ENCODE results near the gene GNG12. TPM values are rescaled to one million over a fixed set of nuclear protein-coding genes. Genes with fewer than 3 reads are reported as not detected.
A peak's percentile ranks its signal among the peaks of the same experiment; 100 is the strongest.

GNG12 gene
- 71.5 TPM for total RNA-seq

DNA sequence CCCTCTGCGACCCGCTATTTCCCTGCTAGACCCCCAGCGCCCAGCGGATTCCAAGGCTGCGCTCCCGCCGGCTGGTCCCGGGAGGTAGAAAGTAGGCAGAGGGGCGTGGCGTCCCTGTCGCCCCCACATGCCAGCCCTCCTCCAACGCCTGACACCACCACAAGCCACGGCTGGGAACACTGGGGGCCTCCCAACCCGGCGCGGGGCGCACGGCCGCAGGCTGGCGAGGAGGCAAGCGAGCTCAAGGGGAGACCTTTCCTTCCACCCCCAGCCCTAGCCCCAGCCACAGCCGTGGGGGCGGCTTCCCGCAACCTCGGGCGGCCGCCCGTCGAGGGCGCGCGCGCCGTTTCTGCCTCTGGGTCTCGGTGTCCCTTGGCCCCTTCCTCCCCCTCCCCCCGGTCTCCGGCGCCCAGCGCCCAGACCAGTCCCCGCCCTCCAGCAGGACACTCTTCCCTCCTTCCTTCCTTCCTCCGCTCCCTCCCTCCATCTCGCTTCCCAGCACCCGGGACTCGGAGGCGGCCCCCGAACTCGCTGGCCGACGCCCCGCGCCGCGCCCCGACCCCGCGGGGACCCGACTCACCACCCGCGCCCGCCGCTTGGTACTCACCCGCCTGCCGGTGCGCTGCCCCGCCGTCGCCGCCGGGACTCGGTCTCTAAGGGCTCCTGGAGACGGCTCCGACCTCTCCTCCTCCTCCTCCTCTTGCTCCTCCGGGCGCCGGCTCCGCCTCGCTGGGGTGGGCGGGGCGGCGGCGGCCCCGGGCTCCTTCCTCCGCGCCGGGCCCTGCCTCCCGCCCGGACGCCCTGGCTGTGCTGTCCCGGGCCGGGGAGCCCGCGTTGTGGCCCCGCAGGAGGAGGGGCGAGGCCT lies at the start of gene GNG12:
Gene GNG12 (minus strand): TSS at position 731 of the 865 bp plus-strand sequence. CDS start 125,781 bp downstream, outside the sequence.
- peak within 1 kb of the TSS; percentile 88 for H3K27ac ChIP-seq
- intact Hi-C loops (cut with DNase I): no loop called here
- H3K36me3 ChIP-seq: no peaks in the 10 kb centered on the region
- H3K4me3 ChIP-seq: peak within 1 kb of the TSS; percentile 70 to 91
- no peaks in the 10 kb centered on the region for H3K9me3 ChIP-seq
- no peak for DNase-seq (ENCODE audit: extremely low spot score in 2 of 2)
- TF ChIP-seq, protein P1, sequence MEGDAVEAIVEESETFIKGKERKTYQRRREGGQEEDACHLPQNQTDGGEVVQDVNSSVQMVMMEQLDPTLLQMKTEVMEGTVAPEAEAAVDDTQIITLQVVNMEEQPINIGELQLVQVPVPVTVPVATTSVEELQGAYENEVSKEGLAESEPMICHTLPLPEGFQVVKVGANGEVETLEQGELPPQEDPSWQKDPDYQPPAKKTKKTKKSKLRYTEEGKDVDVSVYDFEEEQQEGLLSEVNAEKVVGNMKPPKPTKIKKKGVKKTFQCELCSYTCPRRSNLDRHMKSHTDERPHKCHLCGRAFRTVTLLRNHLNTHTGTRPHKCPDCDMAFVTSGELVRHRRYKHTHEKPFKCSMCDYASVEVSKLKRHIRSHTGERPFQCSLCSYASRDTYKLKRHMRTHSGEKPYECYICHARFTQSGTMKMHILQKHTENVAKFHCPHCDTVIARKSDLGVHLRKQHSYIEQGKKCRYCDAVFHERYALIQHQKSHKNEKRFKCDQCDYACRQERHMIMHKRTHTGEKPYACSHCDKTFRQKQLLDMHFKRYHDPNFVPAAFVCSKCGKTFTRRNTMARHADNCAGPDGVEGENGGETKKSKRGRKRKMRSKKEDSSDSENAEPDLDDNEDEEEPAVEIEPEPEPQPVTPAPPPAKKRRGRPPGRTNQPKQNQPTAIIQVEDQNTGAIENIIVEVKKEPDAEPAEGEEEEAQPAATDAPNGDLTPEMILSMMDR (IDR thresholded peaks at IDR 0.05): no peak
- peak in 1 of 2 donors; percentile 52 for TF ChIP-seq POLR2A (IDR thresholded peaks at IDR 0.05)
- TF ChIP-seq POLR2AphosphoS5 (IDR thresholded peaks at IDR 0.05; ENCODE audit: insufficient read depth in 1 of 2, low read depth in 1 of 2): peak in 1 of 2 donors; percentile 60
- H3K27me3 ChIP-seq: no peaks in the 10 kb centered on the region
- peaks cover 50% of the 10 kb centered on the region for H3K4me1 ChIP-seq

DNA sequence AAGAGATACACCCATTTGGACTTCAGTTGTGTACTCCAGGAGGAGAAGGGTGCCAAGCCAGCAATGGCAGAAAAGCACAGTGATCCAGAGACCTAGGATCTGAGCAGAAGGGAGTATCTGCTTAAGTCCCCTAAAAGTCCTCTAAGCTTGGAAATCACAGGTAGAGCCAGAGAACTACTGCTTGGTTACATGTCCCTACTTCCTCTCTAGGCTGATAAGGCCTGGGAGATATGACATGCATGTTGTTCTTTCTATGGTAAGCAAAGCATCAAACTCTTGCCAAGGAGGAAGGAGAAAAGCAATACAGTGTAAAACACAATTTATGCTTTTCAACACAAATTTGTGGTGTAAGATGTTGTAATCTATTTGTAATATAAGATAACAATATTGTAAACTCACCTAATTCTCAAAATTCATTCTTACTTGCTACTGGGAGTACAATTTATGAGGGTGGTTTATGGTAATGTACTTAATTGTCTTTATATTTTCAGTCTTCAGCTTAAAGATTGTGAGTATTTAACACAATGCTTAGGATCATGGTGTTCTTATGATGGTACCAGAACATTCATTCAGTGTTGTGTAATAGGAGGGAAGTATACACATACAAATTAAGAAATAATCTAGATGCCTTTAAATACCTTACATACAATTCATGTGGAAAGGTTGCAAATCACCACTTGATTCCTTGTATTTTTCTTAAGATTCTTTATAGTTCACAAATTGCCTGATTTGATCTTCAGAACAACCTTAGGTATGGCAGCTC lies 49.1 kb upstream of the GNG12 start:
- TF ChIP-seq POLR2AphosphoS5 (IDR thresholded peaks at IDR 0.05; ENCODE audit: insufficient read depth in 1 of 2, low read depth in 1 of 2): no peak
- TF ChIP-seq POLR2A (IDR thresholded peaks at IDR 0.05): no peak
- TF ChIP-seq, protein P1 (IDR thresholded peaks at IDR 0.05): no peak
- Histone ChIP-seq H3K36me3 (no peaks in the 10 kb centered on the region), H3K4me1 (no peaks in the 10 kb centered on the region), H3K4me3 (no peak overlapping the region), H3K9me3 (no peaks in the 10 kb centered on the region), H3K27me3 (no peaks in the 10 kb centered on the region), H3K27ac (no peak overlapping the region)
- intact Hi-C loops (cut with DNase I): no loop called here
- no peak for DNase-seq (ENCODE audit: extremely low spot score in 2 of 2)

DNA sequence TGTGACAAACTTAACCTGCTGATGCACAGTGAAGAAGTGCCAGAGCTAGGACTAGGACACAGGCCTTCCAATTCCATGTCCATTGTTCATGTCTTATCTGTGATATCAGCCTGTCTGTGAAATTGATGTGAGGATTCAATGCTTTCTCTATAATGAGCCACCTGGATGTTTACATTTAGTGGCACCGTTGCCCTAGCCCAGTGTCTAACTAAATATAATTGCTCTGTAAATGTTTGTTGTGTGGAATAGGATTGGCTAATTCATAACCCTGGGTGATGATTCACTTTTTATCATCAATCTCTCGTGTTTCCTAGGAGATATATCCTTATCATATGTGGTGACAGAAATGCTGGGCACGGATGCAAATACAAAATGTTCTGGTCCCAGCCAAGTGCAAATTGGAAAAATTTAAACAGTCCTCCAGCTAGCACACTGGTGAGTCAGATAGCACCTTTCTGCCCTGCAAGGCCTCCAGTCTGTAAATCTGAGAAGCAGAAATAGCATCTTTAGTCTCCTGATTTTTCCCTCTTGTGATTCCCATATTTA lies 46.9 kb upstream of the GNG12 start:
- no peak for DNase-seq (ENCODE audit: extremely low spot score in 2 of 2)
- intact Hi-C loops (cut with DNase I): no loop called here
- H3K27me3 ChIP-seq: no peaks in the 10 kb centered on the region
- TF ChIP-seq POLR2AphosphoS5 (IDR thresholded peaks at IDR 0.05; ENCODE audit: insufficient read depth in 1 of 2, low read depth in 1 of 2) (no peak), POLR2A (IDR thresholded peaks at IDR 0.05) (no peak)
- TF ChIP-seq, protein P1 (IDR thresholded peaks at IDR 0.05): no peak
- no peaks in the 10 kb centered on the region for H3K36me3 ChIP-seq
- no peak overlapping the region for H3K4me3 ChIP-seq
- H3K4me1 ChIP-seq: no peaks in the 10 kb centered on the region
- no peak overlapping the region for H3K27ac ChIP-seq
- no peaks in the 10 kb centered on the region for H3K9me3 ChIP-seq

DNA sequence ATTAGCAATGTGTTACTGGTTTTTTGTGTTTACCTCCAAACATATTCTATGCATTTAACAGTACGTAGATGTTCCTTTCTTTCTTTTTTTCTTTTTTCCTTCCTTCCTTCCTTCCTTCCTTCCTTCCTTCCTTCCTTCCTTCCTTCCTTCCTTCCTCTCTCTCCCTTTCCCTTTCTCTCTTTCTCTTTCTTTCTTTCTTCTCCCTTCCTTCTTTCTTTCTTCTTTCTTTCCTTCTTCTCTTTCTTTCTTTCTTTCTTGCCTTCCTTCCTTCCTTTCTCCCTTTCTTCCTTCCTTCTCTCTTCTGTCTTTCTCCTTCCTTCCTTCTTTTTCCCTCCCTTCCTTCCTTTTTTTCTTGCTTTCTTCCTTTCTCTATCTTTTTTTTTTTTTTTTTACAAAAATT lies 46.2 kb upstream of the GNG12 start:
- Histone ChIP-seq H3K27me3 (no peaks in the 10 kb centered on the region), H3K36me3 (no peaks in the 10 kb centered on the region), H3K9me3 (no peaks in the 10 kb centered on the region), H3K4me3 (no peak overlapping the region), H3K27ac (no peak overlapping the region), H3K4me1 (no peaks in the 10 kb centered on the region)
- no peak for DNase-seq (ENCODE audit: extremely low spot score in 2 of 2)
- intact Hi-C loops (cut with DNase I): no loop called here
- TF ChIP-seq POLR2A (IDR thresholded peaks at IDR 0.05): no peak
- no peak for TF ChIP-seq POLR2AphosphoS5 (IDR thresholded peaks at IDR 0.05; ENCODE audit: insufficient read depth in 1 of 2, low read depth in 1 of 2)
- TF ChIP-seq, protein P1 (IDR thresholded peaks at IDR 0.05): no peak
